ENCODE results near the gene FAM53B.

The FAM53B gene

GRCh38 chr10:124601431-124602120, 142.6 kb downstream of the FAM53B start:
- H3K9me3 ChIP-seq = no peaks in the 10 kb centered on the region
- no peak overlapping the region for H3K27ac ChIP-seq
- no peak overlapping the region for H3K4me3 ChIP-seq (ENCODE audit: low read depth in 1 of 2, low read length in 1 of 2)
- no peaks in the 10 kb centered on the region for H3K27me3 ChIP-seq
- H3K36me3 ChIP-seq = no peaks in the 10 kb centered on the region
- no peak for TF ChIP-seq CTCF (IDR thresholded peaks at IDR 0.05)
- no peaks in the 10 kb centered on the region for H3K4me1 ChIP-seq (ENCODE audit: control insufficient read depth in 1 of 2, insufficient read depth in 1 of 2, low read depth in 1 of 2, low read length in 1 of 2)

- no peaks in the 10 kb centered on the region for H3K36me3 ChIP-seq
- no peak overlapping the region for H3K4me3 ChIP-seq (ENCODE audit: low read depth in 1 of 2, low read length in 1 of 2)
- no peaks in the 10 kb centered on the region for H3K4me1 ChIP-seq (ENCODE audit: control insufficient read depth in 1 of 2, insufficient read depth in 1 of 2, low read depth in 1 of 2, low read length in 1 of 2)
- TF ChIP-seq CTCF (IDR thresholded peaks at IDR 0.05) = no peak
- no peaks in the 10 kb centered on the region for H3K27me3 ChIP-seq
- H3K27ac ChIP-seq = no peak overlapping the region
- no peaks in the 10 kb centered on the region for H3K9me3 ChIP-seq
These were observed 143.2 kb downstream of the FAM53B start for GRCh38 chr10:124601016-124601415.

GRCh38 chr10:124600051-124600880, 143.9 kb downstream of the FAM53B start:
- no peak overlapping the region for H3K27ac ChIP-seq
- H3K9me3 ChIP-seq = no peaks in the 10 kb centered on the region
- TF ChIP-seq CTCF (IDR thresholded peaks at IDR 0.05) = no peak
- H3K4me3 ChIP-seq (ENCODE audit: low read depth in 1 of 2, low read length in 1 of 2) = no peak overlapping the region
- H3K4me1 ChIP-seq (ENCODE audit: control insufficient read depth in 1 of 2, insufficient read depth in 1 of 2, low read depth in 1 of 2, low read length in 1 of 2) = no peaks in the 10 kb centered on the region
- H3K27me3 ChIP-seq = no peaks in the 10 kb centered on the region
- no peaks in the 10 kb centered on the region for H3K36me3 ChIP-seq

- Histone ChIP-seq H3K27me3 (no peaks in the 10 kb centered on the region), H3K4me1 (ENCODE audit: control insufficient read depth in 1 of 2, insufficient read depth in 1 of 2, low read depth in 1 of 2, low read length in 1 of 2) (no peaks in the 10 kb centered on the region), H3K9me3 (no peaks in the 10 kb centered on the region), H3K36me3 (no peaks in the 10 kb centered on the region), H3K27ac (no peak overlapping the region), H3K4me3 (ENCODE audit: low read depth in 1 of 2, low read length in 1 of 2) (no peak overlapping the region)
- TF ChIP-seq CTCF (IDR thresholded peaks at IDR 0.05) = no peak
These were observed 144.6 kb downstream of the FAM53B start for GRCh38 chr10:124599588-124600050.

- H3K9me3 ChIP-seq = no peaks in the 10 kb centered on the region
- no peaks in the 10 kb centered on the region for H3K27me3 ChIP-seq
- H3K4me1 ChIP-seq (ENCODE audit: control insufficient read depth in 1 of 2, insufficient read depth in 1 of 2, low read depth in 1 of 2, low read length in 1 of 2) = no peaks in the 10 kb centered on the region
- H3K36me3 ChIP-seq = no peaks in the 10 kb centered on the region
- no peak overlapping the region for H3K4me3 ChIP-seq (ENCODE audit: low read depth in 1 of 2, low read length in 1 of 2)
- no peak overlapping the region for H3K27ac ChIP-seq
- TF ChIP-seq CTCF (IDR thresholded peaks at IDR 0.05) = no peak
These were observed 145.2 kb downstream of the FAM53B start for GRCh38 chr10:124598773-124599587.
